GM23338 (cell line): Measurements from ENCODE around the gene KRT2. TPM values are rescaled to one million over a fixed set of nuclear protein-coding genes. Genes with fewer than 3 reads are reported as not detected.

Experiments used
- ATAC-seq: fragments of 200-7000 bp; cut with Tn5 transposase; 3 replicates; pipeline ENCODE4 v1.9.1; 2020
- DNase-seq: peaks from one replicate; pipeline ENCODE4 v3.0.0-alpha.2; 2015; ENCODE audit warnings: low spot score
- H2AFZ ChIP-seq: fragments of 200-600 bp; sonication (generic); 2 replicates; pipeline ENCODE4 v1.8.0; 2016; ENCODE audit warnings: antibody characterized with exemption, mild to moderate bottlenecking, moderate library complexity
- H3F3A ChIP-seq: fragments of 200-600 bp; sonication (generic); replicated peaks from 2 replicates; pipeline ENCODE4 v1.8.0; 2017; ENCODE audit warnings: antibody characterized with exemption, mixed run types, low read depth
- H3K27ac ChIP-seq: fragments of 200-600 bp; sonication (generic); 2 replicates; pipeline ENCODE4 v1.6.1; 2016; ENCODE audit warnings: low read depth
- H3K27me3 ChIP-seq: fragments of 200-600 bp; sonication (generic); 2 replicates; pipeline ENCODE4 v1.8.0; 2016; ENCODE audit warnings: mild to moderate bottlenecking, mixed run types, moderate library complexity; ENCODE audit not compliant: insufficient read depth
- H3K36me3 ChIP-seq: fragments of 200-600 bp; sonication (generic); 2 replicates; pipeline ENCODE4 v1.8.0; 2016; ENCODE audit warnings: mild to moderate bottlenecking; ENCODE audit not compliant: insufficient read depth
- H3K4me1 ChIP-seq: fragments of 200-600 bp; sonication (generic); 2 replicates; pipeline ENCODE4 v1.8.0; 2016; ENCODE audit warnings: mild to moderate bottlenecking, moderate library complexity; ENCODE audit not compliant: insufficient read depth
- H3K4me2 ChIP-seq: fragments of 200-600 bp; sonication (generic); 2 replicates; pipeline ENCODE4 v1.7.1; 2017; ENCODE audit warnings: mixed run types
- H3K4me3 ChIP-seq: fragments of 200-600 bp; sonication (generic); 2 replicates; pipeline ENCODE4 v1.6.1; 2016; ENCODE audit warnings: mixed run types
- H3K79me2 ChIP-seq: fragments of 200-600 bp; sonication (generic); replicated peaks from 2 replicates; pipeline ENCODE4 v1.8.0; 2017; ENCODE audit warnings: mild to moderate bottlenecking; ENCODE audit not compliant: insufficient read depth
- H3K9me2 ChIP-seq: fragments of 200-600 bp; sonication (generic); 2 replicates; pipeline ENCODE4 v1.8.0; 2017; ENCODE audit not compliant: insufficient read depth
- H4K20me1 ChIP-seq: fragments of 200-600 bp; sonication (generic); replicated peaks from 2 replicates; pipeline ENCODE4 v1.8.0; 2017; ENCODE audit warnings: mild to moderate bottlenecking; ENCODE audit not compliant: insufficient read depth
- H3K27ac Mint-ChIP-seq: 2 replicates; pipeline ENCODE4 v1.8.0; 2020; ENCODE audit warnings: inconsistent platforms, mild to moderate bottlenecking, moderate library complexity, mixed read lengths
- H3K27me3 Mint-ChIP-seq: 3 replicates; pipeline ENCODE4 v1.8.0; 2022; ENCODE audit warnings: low read depth, mild to moderate bottlenecking, moderate library complexity, mixed read lengths, inconsistent platforms; ENCODE audit not compliant: insufficient read depth, poor library complexity
- H3K36me3 Mint-ChIP-seq: 3 replicates; pipeline ENCODE4 v1.8.0; 2021; ENCODE audit warnings: low read depth, mild to moderate bottlenecking, inconsistent platforms, moderate library complexity, mixed read lengths
- H3K4me1 Mint-ChIP-seq: 3 replicates; pipeline ENCODE4 v1.8.0; 2020; ENCODE audit warnings: mild to moderate bottlenecking, inconsistent platforms, mixed read lengths
- H3K4me3 Mint-ChIP-seq: 3 replicates; pipeline ENCODE4 v1.8.0; 2021; ENCODE audit warnings: moderate library complexity, mild to moderate bottlenecking, inconsistent platforms, mixed read lengths
- H3K9me3 Mint-ChIP-seq: 3 replicates; pipeline ENCODE4 v1.8.0; 2020; ENCODE audit warnings: moderate library complexity, mild to moderate bottlenecking, inconsistent platforms, mixed read lengths
- CREB1 ChIP-seq: fragments of 250-450 bp; sonication (Bioruptor Pico); IDR thresholded peaks from 2 replicates; pipeline ENCODE4 v1.5.0; 2020; ENCODE audit warnings: low read depth, mild to moderate bottlenecking, moderate library complexity
- EZH2 ChIP-seq: fragments of 200-600 bp; sonication (generic); IDR thresholded peaks from one replicate; pipeline ENCODE4 v1.8.0; 2017; ENCODE audit warnings: antibody characterized with exemption, mild to moderate bottlenecking, low read depth; ENCODE audit not compliant: unreplicated experiment
- EZH2phosphoT487 ChIP-seq: fragments of 200-600 bp; sonication (generic); IDR thresholded peaks from one replicate; pipeline ENCODE4 v1.8.1; 2018; ENCODE audit warnings: antibody characterized with exemption; ENCODE audit not compliant: unreplicated experiment
- JUNB ChIP-seq: IDR thresholded peaks from one replicate; pipeline ENCODE4 v1.6.1; 2016; ENCODE audit warnings: antibody characterized with exemption; ENCODE audit not compliant: unreplicated experiment
- NANOG ChIP-seq: IDR thresholded peaks from 2 replicates; pipeline ENCODE4 v1.6.1; 2016; ENCODE audit warnings: antibody characterized with exemption, borderline replicate concordance
- POLR2AphosphoS5 ChIP-seq: IDR thresholded peaks from 2 replicates; pipeline ENCODE4 v1.6.1; 2016; ENCODE audit warnings: antibody characterized with exemption, low read depth
- STAT1 ChIP-seq: IDR thresholded peaks from one replicate; pipeline ENCODE4 v1.6.1; 2016; ENCODE audit warnings: antibody characterized with exemption; ENCODE audit not compliant: unreplicated experiment
- ZNF114 ChIP-seq: fragments of 250-450 bp; sonication (Bioruptor Pico); IDR thresholded peaks from 2 replicates; pipeline ENCODE4 v1.5.0; 2020; ENCODE audit warnings: mild to moderate bottlenecking, moderate library complexity
- ZNF331 ChIP-seq: fragments of 250-450 bp; sonication (Bioruptor Pico); IDR thresholded peaks from 2 replicates; pipeline ENCODE4 v1.5.0; 2020; ENCODE audit warnings: low read depth, mild to moderate bottlenecking, moderate library complexity
- polyA plus RNA-seq: library from polyadenylated mRNA; unstranded; fragments of >200 nt; fragmentation: Nextera tagmentation; extraction: Ambion mirVana; gene quantifications from 2 replicates; pipeline ENCODE4 v1.2.1, GENCODE V29; 2016
- total RNA-seq: library from RNA; depleted of rRNA; stranded (reverse); fragments of >200 nt; shearing (Covaris generic); gene quantifications from 2 replicates; pipeline ENCODE4 v1.2.3, GENCODE V29; 2014
- TF ChIP-seq, protein P1 (sequence below), 2 experiments: fragments of 200-600 bp in 1 of 2; sonication (generic) in 1 of 2; conservative IDR thresholded peaks; 2 replicates each; pipeline versions ENCODE4 v1.5.1 to v1.6.1; 2016 to 2017; ENCODE audit warnings: antibody characterized with exemption in 2 of 2, low read depth in 2 of 2, mild to moderate bottlenecking in 2 of 2, moderate library complexity in 1 of 2
- TF ChIP-seq, protein P2 (sequence below): IDR thresholded peaks from 2 replicates; pipeline ENCODE4 v1.6.1; 2016; ENCODE audit warnings: antibody characterized with exemption
- TF ChIP-seq, protein P3 (sequence below): IDR thresholded peaks from one replicate; pipeline ENCODE4 v1.6.1; 2018; ENCODE audit warnings: antibody characterized with exemption; ENCODE audit not compliant: unreplicated experiment
- TF ChIP-seq, protein P4 (sequence below): fragments of 250-450 bp; sonication (Bioruptor Pico); IDR thresholded peaks from 2 replicates; pipeline ENCODE4 v1.5.0; 2020; ENCODE audit warnings: mild to moderate bottlenecking, moderate library complexity

Gene KRT2
- total and polyA plus RNA-seq, 2 experiments from 2014 or later = not detected

DNA sequence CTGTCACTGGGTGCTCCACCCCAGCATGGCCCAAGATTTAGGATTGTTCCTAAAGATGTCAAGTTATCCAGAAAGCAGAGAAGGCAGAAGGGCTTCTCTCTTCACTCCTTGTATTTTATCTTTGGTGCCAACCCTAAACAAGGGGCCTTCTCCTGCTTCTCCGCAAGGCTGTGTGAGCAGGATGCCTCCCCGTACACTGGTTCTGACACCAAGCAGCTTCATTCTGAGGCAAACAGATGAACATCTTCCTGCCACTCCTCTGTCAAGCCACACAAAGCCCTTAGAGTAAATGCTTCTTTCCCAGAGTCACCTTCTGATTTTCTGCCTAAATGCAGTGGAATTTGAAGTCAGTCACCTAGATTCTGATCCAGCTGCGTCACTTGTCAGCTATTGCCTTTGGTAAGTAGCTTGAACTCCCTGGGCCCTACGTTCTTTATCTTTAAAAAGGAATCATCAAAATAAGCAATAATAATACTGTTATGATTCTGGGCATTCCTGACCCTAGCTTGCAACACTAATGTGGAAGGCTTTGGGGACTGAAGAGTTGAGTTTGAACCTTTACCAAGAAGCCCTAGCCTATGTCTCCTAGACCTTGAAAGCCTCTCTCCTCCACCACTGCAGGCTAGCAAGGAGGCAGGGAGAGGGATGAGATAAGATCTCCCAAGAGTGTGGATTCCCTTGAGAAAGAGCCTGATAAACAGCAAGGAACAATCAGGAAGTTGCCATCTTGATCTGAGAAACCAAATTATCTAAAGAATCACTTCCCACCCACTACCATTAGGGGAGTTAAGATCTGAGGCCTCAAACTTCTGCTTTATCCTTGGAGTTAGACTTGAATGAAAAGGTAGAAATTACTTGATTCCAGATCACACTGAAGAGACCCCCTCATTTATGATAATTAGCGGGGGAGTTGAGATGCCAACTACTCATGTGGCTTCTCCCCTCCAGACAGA is 39.3 kb downstream of the KRT2 start:
- H3K9me2 ChIP-seq = no peaks in the 10 kb centered on the region
- H3K27me3 ChIP-seq = no peaks in the 10 kb centered on the region
- peaks cover 2% of the 10 kb centered on the region for H3K27me3 Mint-ChIP-seq
- TF ChIP-seq, protein P1, sequence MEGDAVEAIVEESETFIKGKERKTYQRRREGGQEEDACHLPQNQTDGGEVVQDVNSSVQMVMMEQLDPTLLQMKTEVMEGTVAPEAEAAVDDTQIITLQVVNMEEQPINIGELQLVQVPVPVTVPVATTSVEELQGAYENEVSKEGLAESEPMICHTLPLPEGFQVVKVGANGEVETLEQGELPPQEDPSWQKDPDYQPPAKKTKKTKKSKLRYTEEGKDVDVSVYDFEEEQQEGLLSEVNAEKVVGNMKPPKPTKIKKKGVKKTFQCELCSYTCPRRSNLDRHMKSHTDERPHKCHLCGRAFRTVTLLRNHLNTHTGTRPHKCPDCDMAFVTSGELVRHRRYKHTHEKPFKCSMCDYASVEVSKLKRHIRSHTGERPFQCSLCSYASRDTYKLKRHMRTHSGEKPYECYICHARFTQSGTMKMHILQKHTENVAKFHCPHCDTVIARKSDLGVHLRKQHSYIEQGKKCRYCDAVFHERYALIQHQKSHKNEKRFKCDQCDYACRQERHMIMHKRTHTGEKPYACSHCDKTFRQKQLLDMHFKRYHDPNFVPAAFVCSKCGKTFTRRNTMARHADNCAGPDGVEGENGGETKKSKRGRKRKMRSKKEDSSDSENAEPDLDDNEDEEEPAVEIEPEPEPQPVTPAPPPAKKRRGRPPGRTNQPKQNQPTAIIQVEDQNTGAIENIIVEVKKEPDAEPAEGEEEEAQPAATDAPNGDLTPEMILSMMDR (conservative IDR thresholded peaks at IDR 0.05; ENCODE audit: low read depth in 2 of 2) = no peak
- TF ChIP-seq EZH2phosphoT487 (no peak), POLR2AphosphoS5 (no peak), STAT1 (no peak), ZNF331 (CRISPR knock-in tag) (no peak), CREB1 (no peak), ZNF114 (CRISPR knock-in tag) (no peak), JUNB (no peak), NANOG (no peak), EZH2 (no peak)
- TF ChIP-seq, protein P2, sequence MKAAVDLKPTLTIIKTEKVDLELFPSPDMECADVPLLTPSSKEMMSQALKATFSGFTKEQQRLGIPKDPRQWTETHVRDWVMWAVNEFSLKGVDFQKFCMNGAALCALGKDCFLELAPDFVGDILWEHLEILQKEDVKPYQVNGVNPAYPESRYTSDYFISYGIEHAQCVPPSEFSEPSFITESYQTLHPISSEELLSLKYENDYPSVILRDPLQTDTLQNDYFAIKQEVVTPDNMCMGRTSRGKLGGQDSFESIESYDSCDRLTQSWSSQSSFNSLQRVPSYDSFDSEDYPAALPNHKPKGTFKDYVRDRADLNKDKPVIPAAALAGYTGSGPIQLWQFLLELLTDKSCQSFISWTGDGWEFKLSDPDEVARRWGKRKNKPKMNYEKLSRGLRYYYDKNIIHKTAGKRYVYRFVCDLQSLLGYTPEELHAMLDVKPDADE = no peak
- TF ChIP-seq, protein P3, sequence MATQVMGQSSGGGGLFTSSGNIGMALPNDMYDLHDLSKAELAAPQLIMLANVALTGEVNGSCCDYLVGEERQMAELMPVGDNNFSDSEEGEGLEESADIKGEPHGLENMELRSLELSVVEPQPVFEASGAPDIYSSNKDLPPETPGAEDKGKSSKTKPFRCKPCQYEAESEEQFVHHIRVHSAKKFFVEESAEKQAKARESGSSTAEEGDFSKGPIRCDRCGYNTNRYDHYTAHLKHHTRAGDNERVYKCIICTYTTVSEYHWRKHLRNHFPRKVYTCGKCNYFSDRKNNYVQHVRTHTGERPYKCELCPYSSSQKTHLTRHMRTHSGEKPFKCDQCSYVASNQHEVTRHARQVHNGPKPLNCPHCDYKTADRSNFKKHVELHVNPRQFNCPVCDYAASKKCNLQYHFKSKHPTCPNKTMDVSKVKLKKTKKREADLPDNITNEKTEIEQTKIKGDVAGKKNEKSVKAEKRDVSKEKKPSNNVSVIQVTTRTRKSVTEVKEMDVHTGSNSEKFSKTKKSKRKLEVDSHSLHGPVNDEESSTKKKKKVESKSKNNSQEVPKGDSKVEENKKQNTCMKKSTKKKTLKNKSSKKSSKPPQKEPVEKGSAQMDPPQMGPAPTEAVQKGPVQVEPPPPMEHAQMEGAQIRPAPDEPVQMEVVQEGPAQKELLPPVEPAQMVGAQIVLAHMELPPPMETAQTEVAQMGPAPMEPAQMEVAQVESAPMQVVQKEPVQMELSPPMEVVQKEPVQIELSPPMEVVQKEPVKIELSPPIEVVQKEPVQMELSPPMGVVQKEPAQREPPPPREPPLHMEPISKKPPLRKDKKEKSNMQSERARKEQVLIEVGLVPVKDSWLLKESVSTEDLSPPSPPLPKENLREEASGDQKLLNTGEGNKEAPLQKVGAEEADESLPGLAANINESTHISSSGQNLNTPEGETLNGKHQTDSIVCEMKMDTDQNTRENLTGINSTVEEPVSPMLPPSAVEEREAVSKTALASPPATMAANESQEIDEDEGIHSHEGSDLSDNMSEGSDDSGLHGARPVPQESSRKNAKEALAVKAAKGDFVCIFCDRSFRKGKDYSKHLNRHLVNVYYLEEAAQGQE = no peak
- TF ChIP-seq, protein P4, sequence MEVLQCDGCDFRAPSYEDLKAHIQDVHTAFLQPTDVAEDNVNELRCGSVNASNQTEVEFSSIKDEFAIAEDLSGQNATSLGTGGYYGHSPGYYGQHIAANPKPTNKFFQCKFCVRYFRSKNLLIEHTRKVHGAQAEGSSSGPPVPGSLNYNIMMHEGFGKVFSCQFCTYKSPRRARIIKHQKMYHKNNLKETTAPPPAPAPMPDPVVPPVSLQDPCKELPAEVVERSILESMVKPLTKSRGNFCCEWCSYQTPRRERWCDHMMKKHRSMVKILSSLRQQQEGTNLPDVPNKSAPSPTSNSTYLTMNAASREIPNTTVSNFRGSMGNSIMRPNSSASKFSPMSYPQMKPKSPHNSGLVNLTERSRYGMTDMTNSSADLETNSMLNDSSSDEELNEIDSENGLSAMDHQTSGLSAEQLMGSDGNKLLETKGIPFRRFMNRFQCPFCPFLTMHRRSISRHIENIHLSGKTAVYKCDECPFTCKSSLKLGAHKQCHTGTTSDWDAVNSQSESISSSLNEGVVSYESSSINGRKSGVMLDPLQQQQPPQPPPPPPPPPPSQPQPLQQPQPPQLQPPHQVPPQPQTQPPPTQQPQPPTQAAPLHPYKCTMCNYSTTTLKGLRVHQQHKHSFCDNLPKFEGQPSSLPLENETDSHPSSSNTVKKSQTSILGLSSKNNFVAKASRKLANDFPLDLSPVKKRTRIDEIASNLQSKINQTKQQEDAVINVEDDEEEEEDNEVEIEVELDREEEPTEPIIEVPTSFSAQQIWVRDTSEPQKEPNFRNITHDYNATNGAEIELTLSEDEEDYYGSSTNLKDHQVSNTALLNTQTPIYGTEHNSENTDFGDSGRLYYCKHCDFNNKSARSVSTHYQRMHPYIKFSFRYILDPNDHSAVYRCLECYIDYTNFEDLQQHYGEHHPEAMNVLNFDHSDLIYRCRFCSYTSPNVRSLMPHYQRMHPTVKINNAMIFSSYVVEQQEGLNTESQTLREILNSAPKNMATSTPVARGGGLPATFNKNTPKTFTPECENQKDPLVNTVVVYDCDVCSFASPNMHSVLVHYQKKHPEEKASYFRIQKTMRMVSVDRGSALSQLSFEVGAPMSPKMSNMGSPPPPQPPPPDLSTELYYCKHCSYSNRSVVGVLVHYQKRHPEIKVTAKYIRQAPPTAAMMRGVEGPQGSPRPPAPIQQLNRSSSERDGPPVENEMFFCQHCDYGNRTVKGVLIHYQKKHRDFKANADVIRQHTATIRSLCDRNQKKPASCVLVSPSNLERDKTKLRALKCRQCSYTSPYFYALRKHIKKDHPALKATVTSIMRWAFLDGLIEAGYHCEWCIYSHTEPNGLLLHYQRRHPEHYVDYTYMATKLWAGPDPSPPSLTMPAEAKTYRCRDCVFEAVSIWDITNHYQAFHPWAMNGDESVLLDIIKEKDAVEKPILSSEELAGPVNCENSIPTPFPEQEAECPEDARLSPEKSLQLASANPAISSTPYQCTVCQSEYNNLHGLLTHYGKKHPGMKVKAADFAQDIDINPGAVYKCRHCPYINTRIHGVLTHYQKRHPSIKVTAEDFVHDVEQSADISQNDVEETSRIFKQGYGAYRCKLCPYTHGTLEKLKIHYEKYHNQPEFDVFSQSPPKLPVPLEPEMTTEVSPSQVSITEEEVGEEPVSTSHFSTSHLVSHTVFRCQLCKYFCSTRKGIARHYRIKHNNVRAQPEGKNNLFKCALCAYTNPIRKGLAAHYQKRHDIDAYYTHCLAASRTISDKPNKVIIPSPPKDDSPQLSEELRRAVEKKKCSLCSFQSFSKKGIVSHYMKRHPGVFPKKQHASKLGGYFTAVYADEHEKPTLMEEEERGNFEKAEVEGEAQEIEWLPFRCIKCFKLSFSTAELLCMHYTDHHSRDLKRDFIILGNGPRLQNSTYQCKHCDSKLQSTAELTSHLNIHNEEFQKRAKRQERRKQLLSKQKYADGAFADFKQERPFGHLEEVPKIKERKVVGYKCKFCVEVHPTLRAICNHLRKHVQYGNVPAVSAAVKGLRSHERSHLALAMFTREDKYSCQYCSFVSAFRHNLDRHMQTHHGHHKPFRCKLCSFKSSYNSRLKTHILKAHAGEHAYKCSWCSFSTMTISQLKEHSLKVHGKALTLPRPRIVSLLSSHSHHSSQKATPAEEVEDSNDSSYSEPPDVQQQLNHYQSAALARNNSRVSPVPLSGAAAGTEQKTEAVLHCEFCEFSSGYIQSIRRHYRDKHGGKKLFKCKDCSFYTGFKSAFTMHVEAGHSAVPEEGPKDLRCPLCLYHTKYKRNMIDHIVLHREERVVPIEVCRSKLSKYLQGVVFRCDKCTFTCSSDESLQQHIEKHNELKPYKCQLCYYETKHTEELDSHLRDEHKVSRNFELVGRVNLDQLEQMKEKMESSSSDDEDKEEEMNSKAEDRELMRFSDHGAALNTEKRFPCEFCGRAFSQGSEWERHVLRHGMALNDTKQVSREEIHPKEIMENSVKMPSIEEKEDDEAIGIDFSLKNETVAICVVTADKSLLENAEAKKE (CRISPR knock-in tag) = no peak
- no peaks in the 10 kb centered on the region for H4K20me1 ChIP-seq
- no peaks in the 10 kb centered on the region for H3K4me1 ChIP-seq
- H3K4me2 ChIP-seq = no peak overlapping the region
- H3K27ac ChIP-seq = no peak overlapping the region
- H3K4me1 Mint-ChIP-seq = no peaks in the 10 kb centered on the region
- no peak for DNase-seq
- no peak overlapping the region for H3K4me3 ChIP-seq
- H3K4me3 Mint-ChIP-seq = no peak overlapping the region
- no peak overlapping the region for H3K27ac Mint-ChIP-seq
- no peaks in the 10 kb centered on the region for H3K79me2 ChIP-seq
- H3K36me3 ChIP-seq = no peaks in the 10 kb centered on the region
- no peak overlapping the region for H2AFZ ChIP-seq
- H3K36me3 Mint-ChIP-seq = no peaks in the 10 kb centered on the region
- no peaks in the 10 kb centered on the region for H3F3A ChIP-seq
- H3K9me3 Mint-ChIP-seq = no peaks in the 10 kb centered on the region
- ATAC-seq = no peak
